Vein endothelial cell (primary cell): ENCODE measurements around the gene CALY. TPM values are rescaled to one million over a fixed set of nuclear protein-coding genes. Genes with fewer than 3 reads are reported as not detected.

ENCODE experiments used
- small RNA-seq: library from RNA; depleted of rRNA; stranded (forward); fragments of <200 nt; gene quantifications from one replicate; pipeline ENCODE3, GENCODE V24; 2012
- total RNA-seq: library from RNA; depleted of rRNA; stranded (reverse); fragments of >200 nt; gene quantifications from 2 replicates; pipeline ENCODE4 v1.2.3, GENCODE V29; 2012

The CALY gene, protein sequence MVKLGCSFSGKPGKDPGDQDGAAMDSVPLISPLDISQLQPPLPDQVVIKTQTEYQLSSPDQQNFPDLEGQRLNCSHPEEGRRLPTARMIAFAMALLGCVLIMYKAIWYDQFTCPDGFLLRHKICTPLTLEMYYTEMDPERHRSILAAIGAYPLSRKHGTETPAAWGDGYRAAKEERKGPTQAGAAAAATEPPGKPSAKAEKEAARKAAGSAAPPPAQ
- total RNA-seq = not detected in 2 replicates

DNA sequence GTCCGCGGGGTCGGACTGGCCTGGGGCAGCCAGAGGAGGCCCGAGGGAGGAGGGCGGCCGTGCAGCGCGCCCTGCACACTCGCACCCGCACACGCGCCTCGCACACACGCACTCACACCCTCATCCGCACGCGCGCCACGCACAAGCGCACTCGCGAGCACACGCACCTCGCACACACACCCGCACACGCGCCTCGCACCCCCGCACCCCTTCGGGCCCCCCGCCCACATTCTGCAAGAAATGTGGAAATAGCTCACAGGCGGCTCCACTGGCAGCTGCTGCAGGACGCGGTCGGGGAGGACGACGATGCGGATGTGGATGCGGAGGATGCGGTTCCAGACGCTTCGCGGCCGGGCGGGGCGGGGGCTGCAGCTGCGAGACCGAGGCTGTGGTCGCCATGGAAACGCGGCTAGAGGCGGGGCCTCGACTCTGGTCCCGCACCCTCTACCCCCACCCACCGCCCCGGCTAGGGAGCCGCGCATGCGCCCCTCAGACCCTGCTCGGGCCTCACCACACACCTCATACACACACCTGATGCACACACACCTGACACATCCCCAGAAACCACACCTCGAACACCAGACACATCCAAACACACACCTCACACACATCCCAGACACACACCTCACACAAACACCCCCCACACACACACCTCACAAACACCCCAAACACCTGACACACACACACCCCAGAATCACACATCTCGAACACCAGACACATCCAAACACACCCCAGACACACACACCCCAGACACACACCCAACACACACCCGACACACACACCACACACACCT, at the start of gene CALY:
CALY (minus strand) TSS at position 320 of the 793 bp plus-strand sequence. CDS start 7,907 bp downstream, outside the sequence.

DNA sequence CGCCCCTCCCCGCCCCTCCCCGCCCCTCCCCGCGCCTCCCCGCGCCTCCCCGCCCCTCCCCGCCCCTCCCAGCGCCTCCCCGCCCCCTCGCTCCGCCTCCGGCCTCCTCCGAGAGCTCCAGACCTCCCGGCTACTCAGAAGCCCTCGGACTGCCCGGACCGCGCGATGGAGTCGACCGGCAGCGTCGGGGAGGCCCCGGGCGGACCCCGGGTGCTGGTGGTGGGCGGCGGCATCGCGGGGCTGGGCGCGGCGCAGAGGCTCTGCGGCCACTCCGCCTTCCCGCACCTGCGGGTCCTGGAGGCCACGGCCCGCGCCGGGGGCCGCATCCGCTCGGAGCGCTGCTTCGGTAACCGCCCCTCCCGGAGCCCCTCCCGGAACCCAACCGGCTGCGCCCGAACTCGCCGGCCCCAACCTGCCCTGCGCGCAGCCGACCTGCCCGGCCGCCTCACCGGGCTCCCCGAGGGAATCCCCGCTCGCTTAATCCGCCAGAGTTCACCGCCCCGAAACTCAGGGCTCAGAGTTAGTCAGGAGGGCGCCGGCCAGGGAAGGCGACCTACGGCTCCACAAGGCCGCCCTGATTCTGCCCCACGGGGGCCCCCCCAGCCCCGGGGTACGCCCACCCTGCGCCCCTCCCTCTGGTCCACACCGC, 42.6 kb upstream of the CALY start, which contains the start of gene PAOX:
PAOX (plus strand) TSS at position 111 of the 649 bp plus-strand sequence; CDS start at position 166, 55 bp downstream.

DNA sequence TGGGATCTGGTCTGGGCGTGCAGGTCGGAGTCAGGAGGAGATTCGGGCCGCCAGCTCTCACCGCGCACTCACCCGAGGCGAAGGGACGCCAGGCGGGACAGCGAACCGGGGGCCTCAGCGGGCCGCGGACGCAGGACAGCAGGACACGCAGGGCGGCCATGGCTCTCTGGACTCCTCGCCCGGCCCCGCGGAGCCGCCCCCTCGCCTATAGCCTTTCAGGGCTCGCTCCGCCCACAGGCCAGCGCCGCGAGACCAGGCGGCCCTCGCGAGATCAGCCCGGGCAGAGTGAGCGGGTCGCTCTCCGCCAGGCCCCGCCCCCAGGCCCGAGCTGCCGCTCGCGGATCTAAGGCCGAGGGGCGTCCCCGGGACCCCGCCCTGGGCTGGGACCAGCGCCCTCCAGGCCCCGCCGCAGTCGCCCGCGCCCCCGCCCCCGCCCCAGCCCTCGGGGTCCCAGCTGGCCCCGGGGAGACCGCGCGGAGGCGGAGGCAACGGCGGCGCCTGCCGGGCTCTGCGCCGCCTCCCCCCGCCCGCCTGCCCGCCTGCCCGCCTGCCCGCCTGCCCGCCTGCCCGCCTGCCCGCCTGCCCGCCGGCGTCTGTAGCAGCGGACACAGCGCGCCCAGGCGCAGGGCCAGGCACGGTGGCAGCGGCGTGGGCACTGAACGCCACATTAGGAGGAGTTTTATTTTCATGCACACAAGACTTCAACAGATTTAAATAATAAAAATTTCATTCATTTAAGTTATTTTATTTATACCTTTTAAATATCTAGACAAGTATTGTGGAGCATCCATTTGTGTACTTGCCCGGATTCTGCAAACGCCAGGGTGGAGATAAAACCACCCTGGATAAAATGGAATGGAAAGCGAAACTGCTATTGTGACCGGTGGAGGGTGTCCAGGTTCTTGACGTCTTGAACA, 36.7 kb upstream of the CALY start, which contains the start of gene ECHS1:
ECHS1 (minus strand) TSS at position 181 of the 917 bp plus-strand sequence; CDS start at position 160, 21 bp downstream.

DNA sequence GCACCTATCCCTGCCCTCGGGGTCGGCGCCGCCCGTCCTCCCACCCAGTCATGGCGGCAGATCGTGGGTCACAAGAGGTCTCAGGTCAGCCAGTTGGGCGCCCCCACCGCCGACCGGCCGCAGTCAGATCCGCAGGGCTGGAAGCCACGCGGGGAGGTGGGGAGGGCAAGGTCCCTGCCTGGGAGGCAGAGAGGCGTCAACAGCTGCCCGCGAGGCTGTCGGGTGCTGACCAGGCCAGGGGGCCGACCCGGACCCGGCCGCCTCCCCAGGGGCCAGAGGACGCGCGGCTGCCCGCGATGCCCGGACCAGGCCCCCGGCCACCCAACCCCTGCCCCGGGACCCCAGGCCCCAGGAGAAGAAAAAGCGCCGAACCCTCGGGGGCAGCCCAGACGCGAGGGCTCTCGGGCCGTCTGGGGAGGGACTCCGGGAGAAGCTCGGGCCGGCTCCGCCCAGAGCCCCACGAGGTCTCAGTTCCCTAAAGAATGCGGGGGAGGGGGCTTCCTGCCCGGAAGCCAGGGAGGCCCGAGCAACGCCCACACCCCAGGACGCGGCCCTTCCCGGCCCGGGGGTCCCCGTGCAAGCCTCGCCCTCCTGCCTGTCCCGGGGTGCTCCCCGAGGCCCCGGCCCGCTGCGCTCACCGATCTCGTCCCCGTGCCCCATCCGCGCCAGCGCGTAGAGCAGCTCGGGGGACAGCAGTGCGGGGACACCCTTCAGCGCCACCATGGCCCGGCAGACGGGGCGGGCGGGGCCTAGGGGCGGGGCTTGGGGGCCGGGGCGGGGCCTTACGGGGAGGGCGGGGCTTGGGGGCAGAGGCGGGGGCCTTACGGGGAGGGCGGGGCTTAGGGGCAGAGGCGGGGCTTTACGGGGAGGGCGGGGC, 20.8 kb upstream of the CALY start, which contains the start of gene FUOM:
FUOM (minus strand) TSS at position 735 of the 877 bp plus-strand sequence; CDS start at position 723, 12 bp downstream.

DNA sequence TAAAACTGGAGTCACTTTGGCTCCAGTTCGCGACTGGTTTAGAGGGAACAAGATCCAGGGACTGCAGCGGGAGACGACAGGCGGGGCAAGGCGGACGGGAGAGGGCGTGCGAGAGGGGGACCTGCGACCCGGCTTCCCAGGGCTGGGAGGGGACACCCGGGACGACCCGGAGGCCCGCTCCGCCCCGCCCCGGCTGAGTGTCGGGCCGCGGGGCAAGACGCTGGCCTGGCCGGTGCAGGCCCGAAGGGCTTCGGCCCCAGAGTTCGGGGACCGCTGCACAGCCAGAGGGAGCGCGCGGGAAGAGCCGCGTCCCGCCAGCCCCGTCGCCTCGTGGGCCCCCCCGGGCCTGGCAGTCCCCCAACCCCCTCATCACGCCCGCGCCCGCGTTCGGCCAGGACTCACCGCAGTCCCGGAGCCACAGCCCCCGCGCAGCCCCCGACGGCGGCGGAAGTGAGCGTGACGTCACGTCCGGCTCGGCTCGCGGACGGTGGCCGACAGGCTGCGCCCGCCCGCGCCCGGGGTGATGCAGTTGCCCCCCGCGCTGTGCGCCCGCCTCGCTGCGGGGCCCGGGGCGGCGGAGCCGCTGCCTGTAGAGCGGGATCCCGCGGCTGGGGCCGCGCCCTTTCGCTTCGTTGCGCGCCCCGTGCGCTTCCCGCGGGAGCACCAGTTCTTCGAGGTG, 28.1 kb downstream of the CALY start, which contains the start of the genes TUBGCP2 and ZNF511:
TUBGCP2 (minus strand) TSS at position 452 of the 679 bp plus-strand sequence. CDS start 5,931 bp downstream, outside the sequence.
ZNF511 (plus strand) TSS at position 494 of the 679 bp plus-strand sequence; CDS start at position 524, 30 bp downstream.

DNA sequence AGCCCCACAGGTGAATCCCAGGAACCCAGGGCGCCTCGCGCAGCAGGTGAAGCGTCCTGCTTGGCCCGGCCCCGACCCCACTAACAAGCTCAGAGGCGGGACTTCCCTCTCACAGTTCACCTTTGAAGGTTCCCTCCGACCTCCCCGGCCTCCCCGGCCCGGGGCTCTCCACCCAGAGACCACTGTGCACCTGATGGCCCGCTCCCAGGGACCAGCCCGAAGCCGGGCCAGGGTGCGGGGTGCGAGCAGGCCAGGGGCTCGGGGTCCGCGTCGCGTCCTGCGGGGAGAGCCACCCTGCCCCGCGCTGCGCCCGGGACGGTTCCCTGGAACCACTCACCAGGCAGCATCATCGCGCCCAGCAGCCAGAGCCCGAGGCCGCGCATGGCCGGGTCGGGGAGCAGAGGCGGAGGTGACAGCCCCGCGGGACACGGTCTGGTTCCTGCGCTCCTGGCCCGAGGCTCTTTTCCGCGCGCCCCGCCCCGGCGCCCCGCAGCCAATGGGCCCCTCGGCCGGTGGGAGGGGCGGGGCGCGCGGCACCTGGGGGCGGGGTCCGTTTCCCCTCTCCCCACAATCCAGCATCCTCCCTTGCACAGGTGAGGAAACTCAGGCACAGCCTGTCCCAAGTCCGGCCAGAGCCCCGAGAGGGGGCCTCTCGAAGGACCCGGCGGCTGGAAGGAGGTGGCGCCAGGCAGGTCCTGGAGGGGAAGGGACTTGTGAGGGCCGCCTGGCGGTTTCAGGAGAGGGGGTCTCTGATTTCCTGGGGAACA, 60.1 kb downstream of the CALY start, which contains the start of gene ADAM8:
ADAM8 (minus strand) TSS at position 434 of the 767 bp plus-strand sequence; CDS start at position 383, 51 bp downstream.

Small RNA genes lying within 50 kb of the gene (small RNA-seq; reads per million reads assigned to genes)
- gene AL360181.4 = not detected
- not detected for gene BANF1P2
- gene MIR3944 = 0.32 reads per million, percentile 11 among the genes with 10 or more reads in this experiment

Other genes with a start within 250 kb of the CALY start
- not detected in 2 replicates for gene ADGRA1, start 249.0 kb downstream of the CALY start, total RNA-seq
- not detected in 2 replicates for gene KNDC1, start 176.7 kb downstream of the CALY start, total RNA-seq
- gene UTF1, start 106.7 kb downstream of the CALY start, total RNA-seq = not detected in 2 replicates
- gene VENTX, start 99.0 kb downstream of the CALY start, total RNA-seq = not detected in 2 replicates
- 0.33 and 0.57 TPM in 2 replicates for gene ADAM8, start 60.0 kb downstream of the CALY start, total RNA-seq
- 51.9 and 62.6 TPM in 2 replicates for gene TUBGCP2, start 28.0 kb downstream of the CALY start, total RNA-seq
- 26.1 and 31.9 TPM in 2 replicates for gene ZNF511, start 28.0 kb downstream of the CALY start, total RNA-seq
- not detected in 2 replicates for gene PRAP1, start 10.5 kb upstream of the CALY start, total RNA-seq
- gene FUOM, start 21.1 kb upstream of the CALY start, total RNA-seq = 22.4 and 28.4 TPM in 2 replicates
- 79.3 and 83.0 TPM in 2 replicates for gene ECHS1, start 36.5 kb upstream of the CALY start, total RNA-seq
- 4.8 and 5.9 TPM in 2 replicates for gene PAOX, start 42.4 kb upstream of the CALY start, total RNA-seq
- gene MTG1, start 57.3 kb upstream of the CALY start, total RNA-seq = 35.3 and 40.5 TPM in 2 replicates
- gene SPRN, start 87.7 kb upstream of the CALY start, total RNA-seq = not detected in 2 replicates
- 1.3 and 1.6 TPM in 2 replicates for gene SCART1, start 117.0 kb upstream of the CALY start, total RNA-seq
- gene CYP2E1, start 190.5 kb upstream of the CALY start, total RNA-seq = 0.76 and 1.3 TPM in 2 replicates
- gene SYCE1, start 228.7 kb upstream of the CALY start, total RNA-seq = 0.33 TPM in 1 of 2 replicates, not detected in the other